Suprapubic skin (tissue), 4 donors: Measurements from ENCODE around the gene VASH1.

ENCODE experiments used
- CTCF ChIP-seq, 2 donors: fragments of 200-600 bp in 1 of 2; fragments of 450-650 bp in 1 of 2; sonication (generic) in 1 of 2; IDR thresholded peaks; one replicate each; pipeline ENCODE4 v1.5.1; 2016 to 2019; ENCODE audit warnings: antibody characterized with exemption in 2 of 2, mild to moderate bottlenecking in 1 of 2, moderate library complexity in 1 of 2
- EP300 ChIP-seq: sonication (generic); formaldehyde crosslinking; IDR thresholded peaks from one replicate; pipeline ENCODE4 v1.6.1; 2017; ENCODE audit warnings: antibody characterized with exemption
- POLR2AphosphoS5 ChIP-seq, 3 donors: sonication (generic); formaldehyde crosslinking; IDR thresholded peaks; one replicate each; pipeline ENCODE4 v1.6.1; 2017; ENCODE audit warnings: antibody characterized with exemption in 3 of 3

DNA sequence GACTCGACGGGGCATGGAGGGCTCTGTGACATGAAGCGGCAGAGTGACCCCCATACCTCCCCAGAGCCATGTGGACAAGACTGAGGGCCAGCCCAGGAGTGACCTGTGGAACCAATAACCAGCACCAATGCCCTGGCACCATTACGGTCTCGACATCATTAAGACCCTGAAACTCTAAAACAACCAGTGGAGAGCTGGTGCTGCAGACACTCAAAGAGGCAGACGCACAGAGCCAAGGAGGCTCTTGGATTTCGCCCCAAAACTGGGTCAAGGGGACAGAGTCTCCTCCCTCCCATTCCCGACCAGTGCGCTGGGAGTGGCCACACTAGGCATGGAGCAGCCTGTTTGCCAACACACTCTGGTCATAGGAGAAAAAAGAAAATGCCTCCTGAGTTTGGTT, 41.6 kb upstream of the VASH1 start:
- TF ChIP-seq EP300 = no peak
- no peak for TF ChIP-seq POLR2AphosphoS5 (IDR thresholded peaks at IDR 0.05)
- no peak for TF ChIP-seq CTCF (IDR thresholded peaks at IDR 0.05)
